Loucy (cell line): Measurements from ENCODE around the gene CAPN14.

Experiments used
- EZH2phosphoT487 ChIP-seq: fragments of 200-600 bp; IDR thresholded peaks from 2 replicates; pipeline ENCODE4 v1.6.1; 2018; ENCODE audit warnings: antibody characterized with exemption, mild to moderate bottlenecking, moderate library complexity, borderline replicate concordance
- TF ChIP-seq, protein P1 (sequence below): fragments of 200-600 bp; sonication (generic); conservative IDR thresholded peaks from 2 replicates; pipeline ENCODE4 v1.5.1; 2014; ENCODE audit warnings: mild to moderate bottlenecking, antibody characterized with exemption, low read length

DNA sequence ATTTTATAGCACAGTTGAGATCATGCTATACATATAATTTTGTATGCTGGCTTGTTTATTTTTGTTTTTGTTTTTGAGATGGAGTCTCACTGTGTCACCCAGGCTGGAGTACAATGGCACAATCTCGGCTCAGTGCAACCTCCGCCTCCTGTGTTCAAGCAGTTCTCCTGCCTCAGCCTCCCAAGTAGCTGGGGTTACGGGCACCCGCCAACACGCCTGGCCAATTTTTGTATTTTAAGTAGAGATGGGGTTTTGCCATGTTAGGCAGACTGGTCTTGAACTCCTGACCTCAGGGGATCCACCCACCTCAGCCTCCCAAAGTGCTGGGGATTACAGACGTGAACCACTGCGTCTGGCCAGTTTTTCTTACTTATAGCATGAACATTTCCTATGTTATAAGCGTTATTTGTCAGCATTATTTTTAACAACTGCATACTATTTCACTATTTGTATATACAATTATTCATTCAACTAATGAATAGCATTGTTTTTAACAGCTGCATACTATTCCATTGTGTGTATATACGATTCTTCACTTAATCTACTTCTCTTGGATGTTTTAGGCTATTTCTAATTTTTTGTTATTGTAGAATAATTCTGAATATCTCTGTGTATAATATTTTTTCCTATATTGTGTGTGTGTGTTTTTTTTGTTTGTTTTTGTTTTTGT is 20.2 kb upstream of the CAPN14 start:
- TF ChIP-seq, protein P1, sequence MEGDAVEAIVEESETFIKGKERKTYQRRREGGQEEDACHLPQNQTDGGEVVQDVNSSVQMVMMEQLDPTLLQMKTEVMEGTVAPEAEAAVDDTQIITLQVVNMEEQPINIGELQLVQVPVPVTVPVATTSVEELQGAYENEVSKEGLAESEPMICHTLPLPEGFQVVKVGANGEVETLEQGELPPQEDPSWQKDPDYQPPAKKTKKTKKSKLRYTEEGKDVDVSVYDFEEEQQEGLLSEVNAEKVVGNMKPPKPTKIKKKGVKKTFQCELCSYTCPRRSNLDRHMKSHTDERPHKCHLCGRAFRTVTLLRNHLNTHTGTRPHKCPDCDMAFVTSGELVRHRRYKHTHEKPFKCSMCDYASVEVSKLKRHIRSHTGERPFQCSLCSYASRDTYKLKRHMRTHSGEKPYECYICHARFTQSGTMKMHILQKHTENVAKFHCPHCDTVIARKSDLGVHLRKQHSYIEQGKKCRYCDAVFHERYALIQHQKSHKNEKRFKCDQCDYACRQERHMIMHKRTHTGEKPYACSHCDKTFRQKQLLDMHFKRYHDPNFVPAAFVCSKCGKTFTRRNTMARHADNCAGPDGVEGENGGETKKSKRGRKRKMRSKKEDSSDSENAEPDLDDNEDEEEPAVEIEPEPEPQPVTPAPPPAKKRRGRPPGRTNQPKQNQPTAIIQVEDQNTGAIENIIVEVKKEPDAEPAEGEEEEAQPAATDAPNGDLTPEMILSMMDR: no peak
- TF ChIP-seq EZH2phosphoT487: no peak
